Stimulated activated CD4-positive, alpha-beta T cell treated with anti-CD3 and anti-CD28 coated beads, Interleukin-2, amount 100 ng/mL, for 24 hours (primary cell): ENCODE measurements around the gene IZUMO4.
"Not testable (repeated sequence)": the region's sequence is repeated elsewhere in the genome, so short reads cannot be mapped to it uniquely, and the experiment has no call there.

ENCODE experiments used
- DNase-seq, 2 donors: peaks; one replicate each; pipeline ENCODE4 v3.0.0-alpha.2; 2020

The IZUMO4 gene

GRCh38 chr19:2110822-2111221, 14.1 kb downstream of the IZUMO4 start:
- no peak for DNase-seq

- DNase-seq: no peak
These were observed 14.7 kb downstream of the IZUMO4 start for GRCh38 chr19:2111425-2111824.

GRCh38 chr19:2111886-2112285, 15.2 kb downstream of the IZUMO4 start:
- DNase-seq: no peak

- no peak for DNase-seq
These were observed 16.0 kb downstream of the IZUMO4 start for GRCh38 chr19:2112516-2113320.

GRCh38 chr19:2113439-2114211, 16.9 kb downstream of the IZUMO4 start:
- DNase-seq: no peak

GRCh38 chr19:2114218-2114617, 17.5 kb downstream of the IZUMO4 start:
- no peak for DNase-seq

GRCh38 chr19:2114821-2115220, 18.1 kb downstream of the IZUMO4 start:
- no peak for DNase-seq

- DNase-seq: no peak
These were observed 18.6 kb downstream of the IZUMO4 start for GRCh38 chr19:2115324-2115723.

GRCh38 chr19:2115911-2116426, 19.3 kb downstream of the IZUMO4 start:
- no peak for DNase-seq

GRCh38 chr19:2116507-2116906, 19.8 kb downstream of the IZUMO4 start:
- no peak for DNase-seq

- no peak for DNase-seq
These were observed 20.7 kb downstream of the IZUMO4 start for GRCh38 chr19:2117215-2117960.

- DNase-seq: no peak
These were observed 21.7 kb downstream of the IZUMO4 start for GRCh38 chr19:2118438-2118837.

- no peak for DNase-seq
These were observed 23.4 kb downstream of the IZUMO4 start for GRCh38 chr19:2119921-2120785.

- DNase-seq: no peak
These were observed 24.1 kb downstream of the IZUMO4 start for GRCh38 chr19:2120821-2121220.

- no peak for DNase-seq
These were observed 24.8 kb downstream of the IZUMO4 start for GRCh38 chr19:2121416-2122051.

GRCh38 chr19:2122251-2122650, 25.5 kb downstream of the IZUMO4 start:
- no peak for DNase-seq

GRCh38 chr19:2122982-2123381, 26.3 kb downstream of the IZUMO4 start:
- no peak for DNase-seq

GRCh38 chr19:2123682-2124387, 27.1 kb downstream of the IZUMO4 start:
- DNase-seq: no peak

- no peak for DNase-seq
These were observed 30.3 kb downstream of the IZUMO4 start for GRCh38 chr19:2126879-2127518.

- DNase-seq: no peak
These were observed 31.0 kb downstream of the IZUMO4 start for GRCh38 chr19:2127758-2128157.

GRCh38 chr19:2128252-2128651, 31.5 kb downstream of the IZUMO4 start:
- DNase-seq: not testable (repeated sequence)
